HepG2 (cell line): ENCODE data around the gene MAGEL2. TPM values are rescaled to one million over a fixed set of nuclear protein-coding genes. Genes with fewer than 3 reads are reported as not detected.
A peak's percentile ranks its signal among the peaks of the same experiment; 100 is the strongest.

Source experiments
- ATAC-seq: fragments of 200-7000 bp; cut with Tn5 transposase; 3 replicates; pipeline ENCODE4 v1.9.1; 2020; ENCODE audit warnings: mild to moderate bottlenecking, moderate library complexity
- BruUV-seq: library from RNA; stranded (reverse); fragments of 400-500 nt; replicated peaks from 2 replicates; lab custom pipeline; 2021; lab: Mats Ljungman, UMichigan
- CTCF ChIA-PET: fragments of 300-600 bp; formaldehyde crosslinking; extraction: SDS; loops from one replicate; lab custom pipeline; 2021; ENCODE audit warnings: low total read pairs, inconsistent platforms, low intra/inter-chr PET ratio; lab: Yijun Ruan, JAX
- POLR2A ChIA-PET: fragments of 350-600 bp; sonication (Branson Sonifier 250); formaldehyde crosslinking; loops from one replicate; lab custom pipeline; 2020; ENCODE audit warnings: antibody characterized with exemption, inconsistent platforms; lab: Yijun Ruan, JAX
- DNase-seq: peaks from one replicate; pipeline ENCODE4 v3.0.0-alpha.2; 2015; ENCODE audit warnings: low spot score
- FAIRE-seq: peaks from 3 replicates; lab custom pipeline; 2011; peaks lifted over from hg19 to GRCh38; lab: Jason Lieb, UNC
- H2AFZ ChIP-seq: one replicate; pipeline ENCODE4 v1.6.1; 2011; ENCODE audit warnings: low read length, inconsistent platforms
- H3K27ac ChIP-seq: fragments of 300-600 bp; 3 replicates; pipeline ENCODE4 v1.8.0; 2011; ENCODE audit warnings: mixed run types, mild to moderate bottlenecking, mixed read lengths, low read length, inconsistent platforms; ENCODE audit not compliant: insufficient read depth; ENCODE audit errors: extremely low read length
- H3K27me3 ChIP-seq, 2 experiments: fragments of 200-600 bp in 1 of 2; 2 replicates in 1 of 2; 3 replicates in 1 of 2; pipeline versions ENCODE4 v1.6.0 to v1.8.0; 2011; ENCODE audit warnings: low read length in 2 of 2, mild to moderate bottlenecking in 2 of 2, moderate library complexity in 2 of 2, inconsistent platforms in 1 of 2; ENCODE audit not compliant: insufficient read depth in 2 of 2, control insufficient read depth in 1 of 2
- H3K36me3 ChIP-seq, 2 experiments: fragments of 200-600 bp in 1 of 2; replicated peaks in 1 of 2; 2 replicates in 1 of 2; 3 replicates in 1 of 2; pipeline versions ENCODE4 v1.5.1 to v1.8.0; 2011; ENCODE audit warnings: low read length in 2 of 2, inconsistent platforms in 1 of 2; ENCODE audit not compliant: insufficient read depth in 2 of 2, control insufficient read depth in 1 of 2
- H3K4me1 ChIP-seq: 2 replicates; pipeline ENCODE4 v1.5.1; 2012; ENCODE audit warnings: low read length, inconsistent platforms; ENCODE audit not compliant: insufficient read depth
- H3K4me2 ChIP-seq: 2 replicates; pipeline ENCODE4 v1.6.0; 2011; ENCODE audit warnings: low read depth, low read length, inconsistent platforms
- H3K4me3 ChIP-seq, 3 experiments: fragments of 200-600 bp in 1 of 3; sonication (generic), shearing (Covaris generic) in 1 of 3; replicated peaks in 1 of 3; 2 replicates each; pipeline ENCODE4 v1.5.1; 2011 to 2016; ENCODE audit warnings: low read length in 3 of 3, inconsistent platforms in 2 of 3, low read depth in 2 of 3, mild to moderate bottlenecking in 2 of 3, control low read depth in 1 of 3, mixed read lengths in 1 of 3; ENCODE audit not compliant: insufficient read depth in 1 of 3
- H3K79me2 ChIP-seq: one replicate; pipeline ENCODE4 v1.6.1; 2011; ENCODE audit warnings: low read length, inconsistent platforms; ENCODE audit not compliant: insufficient read depth
- H3K9ac ChIP-seq: 2 replicates; pipeline ENCODE4 v1.6.0; 2011; ENCODE audit warnings: mild to moderate bottlenecking, low read depth, low read length, inconsistent platforms; ENCODE audit not compliant: insufficient read depth
- H3K9me3 ChIP-seq: 2 replicates; pipeline ENCODE4 v1.5.1; 2012; ENCODE audit warnings: mild to moderate bottlenecking, low read length
- H4K20me1 ChIP-seq: 2 replicates; pipeline ENCODE4 v1.6.0; 2011; ENCODE audit warnings: inconsistent platforms, mild to moderate bottlenecking, low read length, moderate library complexity; ENCODE audit not compliant: insufficient read depth
- BCLAF1 ChIP-seq: fragments of 450-650 bp; IDR thresholded peaks from 2 replicates; pipeline ENCODE4 v1.6.1; 2017; ENCODE audit warnings: mild to moderate bottlenecking
- CEBPB ChIP-seq: IDR thresholded peaks from 2 replicates; pipeline ENCODE4 v1.6.1; 2011; ENCODE audit warnings: low read depth, low read length, improper control_type of control experiment, borderline replicate concordance
- TERF1 ChIP-seq: sonication (generic); formaldehyde crosslinking; IDR thresholded peaks from 2 replicates; pipeline ENCODE4 v1.8.0; 2022; ENCODE audit warnings: mild to moderate bottlenecking, missing genetic modification reagents, moderate library complexity
- ZFP90 ChIP-seq: sonication (generic); formaldehyde crosslinking; IDR thresholded peaks from 2 replicates; pipeline ENCODE4 v1.8.0; 2022; ENCODE audit warnings: missing genetic modification reagents, mild to moderate bottlenecking, inconsistent platforms, borderline replicate concordance
- ZNF468 ChIP-seq: sonication (generic); formaldehyde crosslinking; IDR thresholded peaks from 2 replicates; pipeline ENCODE4 v1.8.0; 2022; ENCODE audit warnings: mild to moderate bottlenecking, moderate library complexity, missing genetic modification reagents
- ZNF615 ChIP-seq: sonication (generic); formaldehyde crosslinking; IDR thresholded peaks from 2 replicates; pipeline ENCODE4 v1.5.0; 2020; ENCODE audit warnings: mild to moderate bottlenecking, missing genetic modification reagents, borderline replicate concordance
- WGBS: methylation state at CpG from one replicate; pipeline ENCODE4 v1.1.6; 2017; ENCODE audit warnings: low lambda C conversion rate; 5-methylcytosine and 5-hydroxymethylcytosine counted together
- in situ Hi-C: cut with HindIII; loops from 2 replicates; pipeline ENCODE4 v1.10.0; 2017; ENCODE audit warnings: low pct_unique_long_range_greater_than_20kb; ENCODE audit not compliant: extremely low pct_ligation_motif_present
- intact Hi-C: fragments of 100-400 bp; cut with micrococcal nuclease; formaldehyde crosslinking; loops from one replicate; pipeline ENCODE4 v1.10.0; 2022; ENCODE audit not compliant: unreplicated experiment
- polyA plus RNA-seq, 8 experiments: library from polyadenylated mRNA; depleted of rRNA in 3 of 8; stranded (reverse) in 7 of 8; unstranded in 1 of 8; fragments of >200 nt; fragmentation: Illumina TruSeq in 4 of 8; extraction: Trizol in 4 of 8; gene quantifications; 2 replicates each; pipeline versions ENCODE4 v1.2.1 to v1.2.3, GENCODE V29; 2011 to 2016; ENCODE audit warnings: low read depth in 4 of 8, missing spikeins in 1 of 8, mixed read lengths in 1 of 8; ENCODE audit not compliant: insufficient read depth in 1 of 8
- total RNA-seq, 5 experiments: library from RNA; depleted of rRNA; stranded (reverse); fragments of >200 nt; fragmentation: Illumina TruSeq; extraction: Trizol; gene quantifications; 2 replicates each; pipeline ENCODE4 v1.2.3, GENCODE V29; 2016; ENCODE audit warnings: low read depth in 1 of 5

Gene MAGEL2
- total and polyA plus RNA-seq, 2 of the 13 experiments (the other 11 are each of a cell fraction or from before 2014, with no cell fraction given) = not detected

- POLR2A ChIA-PET = no interaction called here
- intact Hi-C loops = no loop called here
- CTCF ChIA-PET = no interaction called here
- Histone ChIP-seq H3K4me2 (no peak overlapping the region), H3K27me3 (no peaks in the 10 kb centered on the region), H3K9ac (no peak overlapping the region), H3K9me3 (peaks cover 8% of the 10 kb centered on the region; the same call in 1 of the 2 replicates), H3K79me2 (no peaks in the 10 kb centered on the region), H2AFZ (no peak overlapping the region), H4K20me1 (no peaks in the 10 kb centered on the region)
- DNase-seq = no peak
- BruUV-seq = no TSS peak
- ATAC-seq = no peak
- TF ChIP-seq CEBPB (peak; percentile 59; the same call in 1 of the 2 replicates), BCLAF1 (no peak), ZNF615 (CRISPR knock-in tag) (no peak), ZNF468 (CRISPR knock-in tag) (no peak), ZFP90 (CRISPR knock-in tag) (no peak), TERF1 (CRISPR knock-in tag) (no peak)
- TF ChIP-seq, all 625 proteins: peak for 1
- Histone ChIP-seq H3K36me3 (no peaks in the 10 kb centered on the region), H3K4me1 (peaks cover 23% of the 10 kb centered on the region), H3K4me3 (no peak overlapping the region), H3K27ac (no peak overlapping the region)
- FAIRE-seq = no peak
- 75% methylated on average over 1 of the region's 1 CpG for WGBS
- in situ Hi-C loops = no loop called here
Measured at GRCh38 chr15:23694592-23694991, 46.9 kb upstream of the MAGEL2 start.
